SK-N-SH (cell line): ENCODE measurements around the gene RASSF3.

Experiments
- CTCF ChIP-seq: fragments of 200-600 bp; sonication (generic); IDR thresholded peaks from 2 replicates; pipeline ENCODE4 v1.6.1; 2017; ENCODE audit warnings: antibody characterized with exemption, mild to moderate bottlenecking, moderate library complexity
- EP300 ChIP-seq, 2 experiments: IDR thresholded peaks; 2 replicates each; pipeline versions ENCODE4 v1.4.0 to v1.6.1; 2012; ENCODE audit warnings: borderline replicate concordance in 1 of 2, low read depth in 1 of 2, low read length in 1 of 2
- EZH2phosphoT487 ChIP-seq: fragments of 200-600 bp; sonication (generic); IDR thresholded peaks from 2 replicates; pipeline ENCODE4 v1.6.1; 2017; ENCODE audit warnings: low read depth, mixed run types, mild to moderate bottlenecking, antibody characterized with exemption, moderate library complexity, borderline replicate concordance
- REST ChIP-seq: IDR thresholded peaks from 2 replicates; pipeline ENCODE4 v1.6.1; 2012; ENCODE audit warnings: mild to moderate bottlenecking, low read depth, low read length, moderate library complexity

- TF ChIP-seq REST: no peak
- no peak for TF ChIP-seq CTCF
- TF ChIP-seq EP300 (IDR thresholded peaks at IDR 0.05; ENCODE audit: borderline replicate concordance in 1 of 2, low read depth in 1 of 2, low read length in 1 of 2): no peak
- TF ChIP-seq EZH2phosphoT487: no peak
Measured at GRCh38 chr12:64680235-64680634, 69.9 kb downstream of the RASSF3 start.
